CMK (cell line): ENCODE data around the gene MSI2.
"Not testable (repeated sequence)": the region's sequence is repeated elsewhere in the genome, so short reads cannot be mapped to it uniquely, and the experiment has no call there.

Source experiments
- DNase-seq: peaks from one replicate; pipeline ENCODE4 v3.0.0-alpha.2; 2010; ENCODE audit warnings: low read depth

Gene MSI2

DNA sequence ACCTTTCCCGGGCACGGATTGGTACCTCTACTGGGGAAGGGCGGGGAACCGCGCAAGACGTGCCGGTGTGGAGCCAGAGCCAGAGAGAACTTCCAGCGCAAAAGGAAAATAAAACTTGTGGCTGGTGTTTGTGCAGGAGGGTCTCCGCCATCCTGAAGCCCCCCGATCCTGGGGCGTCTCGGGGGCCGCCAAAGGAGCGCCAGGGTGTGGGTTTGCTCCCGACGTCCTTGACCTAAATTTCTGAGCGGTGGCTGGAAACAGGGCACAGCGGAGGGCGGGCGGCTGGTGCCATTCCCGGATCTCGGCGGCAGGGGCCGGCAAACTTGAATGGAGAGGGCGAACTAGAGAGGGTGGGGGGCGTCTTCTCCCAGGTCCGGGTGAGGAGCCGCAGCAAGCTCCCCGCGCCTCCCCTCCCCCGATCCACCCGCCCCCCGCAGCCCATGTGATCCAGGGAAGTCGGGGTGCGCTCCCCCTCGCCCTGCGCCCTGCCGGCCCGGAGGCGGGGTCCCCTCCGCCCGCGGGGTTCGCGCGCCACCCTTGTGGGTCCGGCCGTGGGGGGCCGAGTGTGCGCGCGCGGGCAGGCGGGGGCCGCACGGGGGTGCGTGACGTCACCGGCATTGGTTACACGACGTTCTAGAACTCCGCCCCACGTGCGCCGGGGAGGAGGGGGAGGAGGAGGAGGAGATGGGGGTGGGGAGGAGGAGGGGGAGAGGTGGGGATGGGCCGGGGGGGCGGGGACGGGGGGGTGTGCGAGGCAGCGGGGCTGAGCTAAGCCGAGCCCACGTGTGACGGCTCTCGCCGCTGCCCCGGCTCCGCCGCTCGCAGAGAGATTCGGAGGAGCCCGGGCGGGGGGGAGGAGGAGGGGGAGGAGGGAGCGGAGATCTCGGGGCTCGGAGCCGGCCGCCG, at the start of gene MSI2:
TSS of gene MSI2 (plus strand) at position 748 of the 906 bp plus-strand sequence. CDS start 220 bp downstream, outside the sequence.
- DNase-seq, result peak; percentile 62

DNA sequence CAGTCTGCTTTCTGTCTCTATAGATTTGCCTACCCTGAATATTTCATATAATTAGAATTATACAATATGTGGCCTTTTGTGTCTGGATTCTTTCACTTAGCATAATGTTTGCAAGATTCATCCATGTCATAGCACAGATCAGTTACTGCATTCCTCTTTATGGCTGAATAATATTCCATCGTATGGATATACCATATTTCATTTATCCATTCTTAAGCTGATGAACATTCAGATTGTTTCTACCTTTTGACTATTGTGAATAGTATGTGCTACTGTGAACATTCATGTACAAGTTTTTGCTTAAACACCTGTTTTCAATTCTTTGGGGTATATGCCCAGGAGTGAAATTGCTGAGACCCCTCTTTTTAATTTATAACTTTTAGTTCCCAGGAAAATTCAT, 49.4 kb upstream of the MSI2 start:
- DNase-seq, result no peak

DNA sequence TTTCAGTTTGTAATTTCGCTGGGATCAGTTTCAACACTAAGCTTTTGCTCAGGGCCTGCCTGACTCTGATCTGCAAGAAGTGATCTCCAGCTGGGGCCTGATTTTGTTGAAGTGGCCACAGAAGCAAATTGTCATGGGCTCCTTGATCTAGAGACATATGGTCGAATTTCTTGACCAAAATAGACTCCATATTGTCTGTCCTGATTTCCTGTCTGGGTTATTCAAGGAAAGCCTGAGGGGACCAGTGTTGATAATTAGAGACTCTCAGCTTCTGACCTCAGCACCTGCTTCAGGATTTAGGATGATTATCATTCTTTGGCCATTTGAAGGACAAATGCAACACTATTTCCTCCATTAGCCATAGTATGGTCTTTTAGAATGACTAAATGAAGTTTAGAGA, 48.9 kb upstream of the MSI2 start:
- no peak for DNase-seq

DNA sequence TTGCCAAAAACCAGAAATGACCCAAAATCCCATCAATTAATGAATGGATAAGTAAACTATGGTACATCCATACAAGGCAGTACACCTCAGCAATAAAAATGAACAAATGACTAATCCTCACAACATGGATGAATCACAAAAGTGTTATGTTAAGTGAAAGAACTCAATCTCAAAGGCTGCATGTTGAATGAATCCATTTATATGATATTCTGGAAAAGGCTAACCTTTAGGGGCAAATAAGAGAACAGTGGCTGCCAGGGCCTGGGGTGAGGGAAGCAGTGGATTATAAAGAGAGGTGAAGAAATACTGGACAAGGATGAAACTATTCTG, 46.1 kb upstream of the MSI2 start:
- DNase-seq, result no peak

DNA sequence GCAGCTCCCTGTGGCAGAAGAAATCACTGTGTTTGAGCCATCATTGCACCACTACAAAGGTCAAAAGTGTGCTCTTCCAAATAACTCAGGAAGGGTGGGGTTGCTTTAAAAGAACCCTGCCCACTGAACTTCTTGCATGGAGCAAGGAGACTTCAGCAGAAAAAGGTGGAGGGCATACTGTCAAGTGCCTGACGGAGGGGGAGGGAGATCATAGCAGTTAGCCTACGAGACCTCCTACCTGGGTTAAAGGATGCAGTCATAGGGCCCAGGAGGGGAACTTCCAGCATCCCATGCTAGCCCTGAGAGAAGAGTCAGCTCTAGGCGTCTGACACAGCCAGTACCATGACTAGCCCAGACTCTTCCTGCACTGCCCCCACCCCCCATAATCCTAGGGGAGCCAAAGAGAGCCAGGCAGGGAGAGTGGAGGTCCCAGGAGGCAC, 45.3 kb upstream of the MSI2 start:
- no peak for DNase-seq

DNA sequence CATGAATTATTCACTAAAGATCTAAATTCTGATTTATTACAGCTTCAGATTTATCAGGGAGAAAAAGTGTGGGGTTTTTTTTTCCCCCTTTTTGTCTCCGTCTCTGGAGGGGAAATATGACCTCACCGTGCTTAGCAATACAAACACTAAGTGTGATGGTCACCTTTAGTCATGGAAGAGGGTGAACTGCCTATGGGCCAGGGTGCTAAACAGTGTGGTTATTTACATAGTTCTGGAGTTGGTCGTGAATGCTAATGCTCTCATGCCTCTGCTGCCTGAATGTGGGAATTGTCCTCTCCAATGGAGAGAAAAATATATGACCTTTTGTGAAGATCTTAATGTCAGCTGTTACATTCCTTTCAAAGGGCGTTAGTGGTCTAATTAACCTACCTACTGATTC, 44.8 kb upstream of the MSI2 start:
- no peak for DNase-seq

DNA sequence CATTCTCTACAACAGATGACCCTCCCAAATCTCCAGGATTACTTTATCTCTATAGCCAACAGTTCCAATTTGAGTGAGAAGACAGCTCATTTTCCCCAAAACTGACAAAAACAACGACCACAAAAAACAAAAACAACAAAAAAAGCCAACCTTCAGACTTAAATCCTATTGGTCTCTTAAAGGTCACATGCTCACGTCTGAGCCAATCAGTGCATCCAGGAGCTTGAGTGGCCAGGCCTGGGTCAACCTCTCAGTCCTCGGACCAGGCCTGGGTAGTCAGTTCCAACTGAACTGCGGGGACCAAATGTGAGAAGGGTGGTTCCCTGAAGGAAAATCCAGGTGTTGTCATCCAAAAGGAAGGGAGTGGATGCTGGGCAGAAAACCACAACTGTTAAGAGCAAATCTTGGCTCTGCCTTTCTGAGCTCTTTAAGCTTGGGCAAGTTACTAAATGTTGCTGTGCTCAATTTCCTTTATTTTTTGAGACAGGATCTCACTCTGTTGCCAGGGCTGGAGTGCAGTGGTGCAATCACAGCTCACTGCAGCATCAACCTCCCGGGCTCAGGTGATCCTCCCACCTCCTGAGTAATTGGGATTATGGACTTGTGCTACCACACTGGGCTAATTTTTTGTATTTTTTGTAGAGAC, 43.0 kb upstream of the MSI2 start:
- no peak for DNase-seq

DNA sequence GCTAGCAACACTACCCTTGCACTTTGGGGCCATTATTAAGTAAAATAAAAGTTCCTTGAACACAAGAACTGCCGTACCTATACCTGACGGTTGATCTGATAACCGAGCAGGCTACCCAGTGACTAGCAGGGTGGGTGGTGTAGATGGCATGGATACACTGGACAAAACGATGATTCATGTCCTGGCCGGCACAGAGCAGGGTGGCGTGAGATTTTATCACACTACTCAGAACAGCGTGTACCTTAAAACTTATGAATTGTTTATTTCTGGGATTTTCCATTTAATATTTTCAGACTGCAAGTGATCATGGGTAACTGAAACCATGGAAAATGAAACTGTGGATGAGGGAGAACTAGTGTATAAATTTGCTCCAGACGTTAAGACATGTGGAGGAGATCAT, 41.0 kb upstream of the MSI2 start:
- no peak for DNase-seq

DNA sequence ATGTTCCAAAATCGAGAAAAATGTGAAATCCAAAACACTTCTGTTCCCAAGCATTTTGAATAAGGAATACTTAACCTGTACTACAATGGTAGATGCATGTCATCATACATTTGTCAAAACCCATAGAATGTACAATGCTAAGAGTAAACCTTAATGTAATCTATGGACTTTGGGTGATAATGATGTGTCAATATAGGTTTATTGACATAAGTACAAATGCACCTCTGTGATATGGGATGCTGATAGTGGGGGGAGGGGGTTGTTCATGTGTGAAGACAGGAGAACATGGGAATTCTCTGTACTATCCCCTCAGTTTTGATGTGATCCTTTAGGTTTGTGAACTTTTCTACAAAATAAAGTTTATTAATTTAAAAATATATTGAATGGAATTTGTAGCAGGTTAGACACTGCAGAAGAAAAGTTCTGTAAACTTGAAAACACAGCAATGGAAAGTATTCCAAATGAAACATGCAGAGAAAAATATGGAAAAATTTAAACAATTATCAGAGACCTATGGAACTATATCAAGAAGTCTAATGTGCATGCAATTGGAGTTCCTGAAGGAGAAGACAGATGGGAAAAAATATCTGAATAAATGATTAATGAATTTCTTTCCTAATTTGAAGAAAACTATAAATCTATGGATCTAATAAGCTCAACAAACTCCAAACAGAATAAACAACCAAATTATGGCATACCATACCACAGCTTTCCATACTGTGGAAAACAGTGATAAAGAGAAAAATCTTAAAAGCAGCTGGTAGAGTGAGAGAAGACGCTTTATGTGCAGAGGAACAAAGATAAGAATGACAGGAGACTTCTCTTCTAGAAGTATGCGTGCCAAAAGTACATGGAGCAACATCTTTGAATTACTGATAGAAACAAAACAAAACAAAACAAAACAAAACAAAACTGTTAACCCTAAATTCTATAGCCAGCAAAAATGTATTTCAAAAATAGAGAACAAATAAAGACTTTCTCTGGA, 34.7 kb upstream of the MSI2 start:
- DNase-seq, result no peak

DNA sequence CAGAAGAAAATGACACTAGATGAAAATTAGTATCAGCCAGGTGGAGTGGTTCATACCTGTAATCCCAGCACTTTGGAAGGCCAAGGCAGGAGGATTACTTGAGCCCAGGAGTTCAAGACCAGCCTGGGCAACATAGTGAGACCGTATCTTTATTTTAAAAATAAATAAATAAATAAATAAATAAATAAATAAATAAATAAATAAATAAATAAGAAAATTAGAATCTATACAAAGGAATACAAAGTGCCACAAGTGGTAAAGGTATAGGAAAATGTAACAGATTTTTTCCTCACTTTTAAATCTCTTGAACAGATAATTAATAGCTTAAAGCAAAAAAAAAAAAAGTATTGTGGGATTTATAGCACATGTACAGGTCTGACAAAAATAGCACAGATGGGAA, 33.9 kb upstream of the MSI2 start:
- DNase-seq, result not testable (repeated sequence)

DNA sequence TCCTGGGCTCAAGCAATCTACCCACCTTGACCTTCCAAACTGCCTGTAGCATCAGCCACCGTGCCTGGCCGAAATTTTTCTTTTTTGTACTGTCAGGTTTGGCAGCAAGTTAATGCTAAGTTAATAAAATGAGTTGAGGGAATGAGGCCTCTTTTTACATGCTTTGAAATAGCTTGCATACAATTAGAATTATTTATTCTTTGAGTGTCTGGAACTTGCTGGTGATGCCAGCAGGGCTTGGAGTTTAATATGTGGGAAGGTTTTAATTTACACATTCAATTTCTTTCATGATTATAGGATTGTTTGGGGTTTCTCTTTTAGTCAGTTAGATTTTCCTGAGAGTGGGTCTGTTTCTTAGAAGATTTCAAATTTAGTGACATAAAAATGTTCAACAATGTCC, 31.2 kb upstream of the MSI2 start:
- no peak for DNase-seq

DNA sequence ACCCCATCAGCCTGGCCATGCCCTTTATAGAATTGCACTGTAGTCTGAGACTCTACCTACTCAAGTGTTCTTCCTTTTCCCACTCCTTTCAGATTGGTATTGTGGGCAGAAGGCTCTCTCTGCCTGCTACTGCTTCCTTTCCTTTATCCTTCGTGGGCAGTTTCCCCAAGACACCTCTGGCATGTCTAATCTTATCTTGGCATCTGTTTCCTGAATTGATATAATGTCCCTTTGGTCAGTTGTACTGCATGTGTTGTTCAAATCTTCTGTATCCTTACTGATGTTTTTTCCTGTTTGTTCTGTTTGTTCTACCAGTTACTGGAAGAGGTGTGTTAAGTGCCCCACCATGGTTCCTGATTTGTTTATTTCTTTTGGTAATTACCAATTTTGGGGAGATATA, 29.5 kb upstream of the MSI2 start:
- DNase-seq, result peak; percentile 68

DNA sequence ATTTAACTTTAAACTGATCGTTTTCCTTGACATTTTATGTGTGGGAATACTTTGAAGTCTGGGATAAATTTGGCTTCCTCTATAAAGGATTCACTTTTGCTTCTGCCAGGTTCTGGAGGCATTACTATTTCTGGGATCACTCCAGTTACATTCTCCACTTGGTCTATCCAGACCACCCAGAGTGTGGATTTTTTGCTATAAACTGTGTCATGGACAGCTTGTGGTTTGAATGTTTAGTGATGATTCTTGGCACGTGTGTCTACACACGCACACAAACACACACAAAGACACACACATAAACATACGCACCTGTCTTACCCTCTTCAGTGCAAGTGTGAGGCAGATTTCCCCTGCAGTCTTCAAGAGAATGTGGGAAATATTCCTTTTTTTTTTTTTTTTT, 27.4 kb upstream of the MSI2 start:
- no peak for DNase-seq

DNA sequence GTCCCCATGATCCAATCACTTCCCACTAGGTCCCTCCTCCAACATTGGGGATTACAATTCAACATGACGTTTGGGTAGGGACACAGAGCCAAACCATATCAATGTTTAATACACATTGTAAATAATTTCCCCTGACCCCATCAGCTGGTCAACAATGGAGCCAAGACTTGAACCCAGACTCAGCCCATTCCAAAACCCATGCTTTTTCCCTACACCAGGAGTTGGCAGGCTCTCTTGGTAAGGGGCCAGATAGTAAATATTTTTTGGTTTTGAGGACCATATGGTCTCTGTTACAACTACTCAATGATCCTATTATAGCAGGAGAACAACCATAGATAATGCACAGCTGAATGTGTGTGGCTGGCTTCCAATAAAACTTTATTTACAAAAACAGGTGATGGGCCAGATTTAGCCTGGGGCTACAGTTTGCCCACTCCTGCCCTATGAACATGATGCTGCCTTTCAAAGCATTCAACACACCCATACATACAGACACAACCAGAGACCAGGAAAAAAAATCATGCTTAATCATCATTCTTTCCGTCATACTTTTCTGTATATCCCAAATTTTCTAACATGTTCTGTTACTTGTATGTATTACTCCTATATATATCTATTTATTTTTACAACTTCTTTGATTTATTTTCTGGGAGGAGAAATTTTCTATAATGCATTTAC, 22.1 kb upstream of the MSI2 start:
- no peak for DNase-seq

DNA sequence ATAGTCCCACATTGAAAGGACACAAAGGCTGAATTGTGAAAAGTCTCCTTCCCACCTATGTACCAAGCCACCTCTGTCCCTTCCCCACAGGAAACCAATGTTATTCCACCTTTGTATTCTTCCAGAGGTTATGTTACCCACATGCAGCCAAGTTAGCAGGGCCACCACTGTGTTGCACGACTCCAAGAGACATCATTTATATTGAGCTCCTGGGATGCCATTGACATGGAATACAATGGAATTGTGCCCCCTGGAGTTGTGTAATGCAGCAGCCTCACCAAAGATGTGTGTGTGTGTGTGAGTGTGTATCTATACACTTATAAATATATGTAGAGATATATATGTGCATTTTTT, 21.6 kb upstream of the MSI2 start:
- no peak for DNase-seq

DNA sequence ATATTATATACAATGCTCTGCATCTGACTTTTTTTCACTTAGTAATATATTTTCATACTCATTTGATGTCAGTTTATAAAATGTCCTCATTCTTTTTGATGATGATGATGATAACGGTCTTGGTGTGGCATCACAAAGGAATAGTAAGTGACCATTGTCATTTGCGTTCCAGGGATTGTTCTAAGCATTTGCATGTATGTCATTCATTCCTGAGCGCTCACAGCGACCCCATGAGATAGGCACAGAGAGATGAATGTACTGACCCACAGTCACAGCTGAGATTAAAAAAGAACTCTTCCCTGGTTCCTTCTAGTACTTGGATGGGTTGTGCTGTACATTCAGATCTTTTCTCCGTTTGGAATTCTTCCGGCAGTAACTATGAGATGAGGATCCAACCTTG, 21.2 kb upstream of the MSI2 start:
- DNase-seq, result no peak

DNA sequence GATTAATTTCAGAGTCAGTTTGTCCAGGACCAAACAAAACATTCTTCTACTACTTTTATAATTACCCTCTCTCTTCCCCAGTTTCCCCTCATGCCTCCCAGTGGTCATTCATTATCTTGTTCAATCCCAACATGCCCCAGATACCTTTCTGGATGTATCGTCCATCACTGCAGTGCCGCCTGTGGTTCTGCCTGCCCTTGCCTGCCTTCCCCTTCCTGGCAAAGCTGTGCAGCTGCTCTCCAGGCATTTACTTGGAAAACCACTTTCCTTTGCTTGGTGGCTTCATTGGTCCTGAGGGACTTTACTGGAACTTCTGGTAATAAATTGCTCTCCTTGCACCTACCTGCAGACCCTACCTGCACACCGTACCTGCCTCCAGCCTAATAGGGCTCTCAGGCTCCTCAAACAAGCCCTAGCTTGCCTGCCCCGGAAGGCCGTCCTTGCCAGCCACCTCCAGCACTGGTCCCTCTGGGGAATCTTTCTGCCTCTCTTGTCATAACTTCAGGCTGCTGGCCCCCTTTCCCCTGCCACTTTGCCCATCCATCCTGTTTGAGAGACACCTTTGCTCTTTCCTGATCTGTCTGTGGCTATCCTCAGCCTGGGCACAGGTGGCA, 19.5 kb upstream of the MSI2 start:
- DNase-seq, result no peak

DNA sequence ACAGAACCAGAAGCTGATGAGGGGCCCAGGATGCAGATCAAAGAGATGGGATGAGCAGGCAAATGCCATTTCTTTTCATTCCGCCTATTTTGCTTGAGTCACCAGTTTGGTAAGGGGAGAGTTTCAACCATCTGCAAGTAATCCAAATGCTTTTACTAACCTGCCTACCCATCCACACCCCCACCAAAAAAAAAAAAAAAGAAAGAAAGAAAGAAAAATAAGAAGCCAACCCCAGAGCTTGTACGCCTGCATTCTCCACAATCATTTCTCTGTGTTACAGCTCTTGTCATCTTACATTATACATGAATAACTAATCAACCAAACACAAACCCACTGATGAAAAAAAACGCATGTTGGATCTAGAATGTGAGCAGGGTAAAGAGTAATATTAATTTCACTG, 15.7 kb upstream of the MSI2 start:
- no peak for DNase-seq

DNA sequence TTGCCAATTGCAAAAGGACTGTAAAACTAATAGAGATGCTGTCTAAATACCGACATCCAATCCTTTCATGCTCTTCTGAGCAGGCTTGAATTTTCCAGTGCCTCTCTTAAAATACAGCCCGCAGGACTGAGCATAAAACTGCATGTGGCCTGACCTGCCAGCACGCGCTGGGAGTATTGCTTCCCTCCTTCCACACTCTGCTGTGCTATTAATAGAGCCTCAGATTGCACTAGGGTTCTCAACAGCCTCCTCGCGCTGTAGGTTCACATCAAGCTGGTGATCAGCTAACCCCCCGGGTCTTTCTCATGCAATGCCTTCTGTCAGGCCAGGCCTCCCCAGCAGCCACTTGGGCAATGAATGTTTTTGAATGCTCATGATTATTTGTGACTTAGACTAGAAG, 14.2 kb upstream of the MSI2 start:
- no peak for DNase-seq

DNA sequence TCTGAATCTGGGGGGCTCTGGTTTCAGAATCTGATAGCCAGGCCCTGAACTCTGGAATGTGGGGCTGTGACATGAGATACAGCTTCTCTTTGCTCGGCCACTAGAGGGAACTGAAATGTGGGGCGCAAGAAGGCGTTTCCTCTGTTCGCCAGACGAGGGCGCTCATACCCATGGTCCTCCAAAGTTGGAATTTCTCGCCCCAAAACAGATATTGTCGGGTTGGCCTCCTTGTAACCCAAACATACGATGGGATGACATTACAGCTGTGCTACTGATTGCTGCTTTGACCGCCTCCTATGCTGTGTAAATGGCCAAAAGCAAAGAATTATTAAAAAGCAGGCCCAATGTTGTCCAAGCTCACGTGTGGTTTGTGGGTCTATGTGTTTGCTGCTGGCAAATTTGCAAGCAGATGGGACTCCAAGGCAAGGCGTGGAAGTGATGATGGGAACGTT, 13.1 kb upstream of the MSI2 start:
- peak; percentile 37 for DNase-seq

DNA sequence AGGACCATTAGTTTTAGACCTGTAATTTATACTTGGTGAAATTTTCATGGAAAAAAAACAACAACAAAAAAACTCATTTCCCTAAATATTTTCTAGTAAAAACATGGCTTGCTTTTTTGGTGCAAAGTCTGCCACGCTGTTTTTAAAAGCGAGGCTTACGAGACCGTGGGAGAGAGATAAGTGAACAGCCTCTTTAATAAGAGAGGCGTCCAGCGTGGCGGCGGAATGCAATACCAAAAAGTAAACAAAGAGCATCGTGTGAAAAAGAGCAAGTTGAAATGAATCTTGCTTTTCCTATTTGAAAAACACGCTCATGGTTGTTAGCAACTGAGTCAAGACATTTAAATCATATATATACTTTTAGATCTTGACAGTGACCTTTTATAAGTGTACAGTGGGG, 10.5 kb upstream of the MSI2 start:
- DNase-seq, result no peak

DNA sequence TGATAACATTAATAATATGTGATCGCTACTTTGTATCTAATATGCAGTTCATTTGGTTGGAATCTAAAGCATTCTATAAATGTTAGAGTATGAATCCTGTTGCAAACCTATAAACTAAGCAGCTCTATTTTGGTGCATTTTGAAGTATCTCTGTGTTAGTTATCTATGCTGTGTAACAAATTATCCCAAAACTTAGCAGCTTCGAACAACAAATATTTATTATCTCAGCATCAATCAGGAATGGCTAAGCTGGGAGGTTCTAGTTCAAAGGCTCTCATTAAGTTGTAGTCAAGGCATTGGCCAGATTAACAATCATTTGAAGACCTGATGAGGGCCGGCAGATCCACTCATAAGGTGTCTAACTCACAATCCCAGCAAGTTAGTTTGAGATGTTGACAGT, 10.1 kb upstream of the MSI2 start:
- no peak for DNase-seq
